ENCODE results near the gene CARS1.

The CARS1 gene

DNA sequence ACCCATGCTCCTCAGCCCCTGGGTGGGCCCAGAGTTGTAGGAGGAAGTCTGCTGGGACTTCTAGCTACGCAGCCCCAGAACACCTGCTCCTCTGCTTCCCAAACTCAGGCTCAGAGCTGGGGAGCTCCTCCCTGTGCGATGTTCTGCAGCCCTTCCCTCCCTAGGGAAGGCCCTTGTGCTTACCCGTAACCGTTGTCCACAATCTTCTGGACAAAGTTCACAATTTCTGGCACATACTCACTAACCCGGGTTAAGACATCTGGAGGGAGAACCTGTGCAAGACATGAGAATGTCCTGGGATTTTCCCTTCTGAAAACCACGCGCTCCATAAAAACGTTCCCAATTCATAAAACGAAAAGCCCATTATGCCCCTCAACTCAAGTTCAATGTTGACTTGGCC, 28.4 kb downstream of the CARS1 start:
- no peak for DNase-seq (ENCODE audit: low read depth in 1 of 2, low spot score in 1 of 2)
- TF ChIP-seq JUND (IDR thresholded peaks at IDR 0.05; ENCODE audit: low read depth): no peak
- in situ Hi-C loops (cut with HindIII; ENCODE audit: low pct_unique_long_range_greater_than_20kb, low sequenced_read_pairs): no loop called here

DNA sequence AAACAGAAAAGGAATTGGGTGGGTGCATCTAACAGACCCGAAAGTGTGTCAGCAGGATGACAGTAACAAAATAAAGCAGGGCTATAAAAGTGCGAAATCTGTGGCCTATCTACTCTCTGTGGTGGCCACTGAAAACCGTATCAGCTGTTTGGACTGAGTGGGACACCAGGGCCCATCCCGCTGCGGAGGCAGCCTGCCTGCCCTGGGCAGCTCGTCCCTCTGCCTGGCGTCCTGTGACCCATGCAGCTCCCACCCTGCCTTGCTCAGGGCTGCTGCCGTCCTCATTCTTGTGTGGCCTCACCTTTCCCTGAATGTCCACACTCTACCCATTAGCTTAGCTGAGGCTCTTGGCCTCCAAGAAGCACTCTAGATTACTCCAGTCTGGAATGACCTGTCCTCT, 30.4 kb downstream of the CARS1 start:
- in situ Hi-C loops (cut with HindIII; ENCODE audit: low pct_unique_long_range_greater_than_20kb, low sequenced_read_pairs): no loop called here
- no peak for DNase-seq (ENCODE audit: low read depth in 1 of 2, low spot score in 1 of 2)
- TF ChIP-seq JUND (IDR thresholded peaks at IDR 0.05; ENCODE audit: low read depth): no peak

DNA sequence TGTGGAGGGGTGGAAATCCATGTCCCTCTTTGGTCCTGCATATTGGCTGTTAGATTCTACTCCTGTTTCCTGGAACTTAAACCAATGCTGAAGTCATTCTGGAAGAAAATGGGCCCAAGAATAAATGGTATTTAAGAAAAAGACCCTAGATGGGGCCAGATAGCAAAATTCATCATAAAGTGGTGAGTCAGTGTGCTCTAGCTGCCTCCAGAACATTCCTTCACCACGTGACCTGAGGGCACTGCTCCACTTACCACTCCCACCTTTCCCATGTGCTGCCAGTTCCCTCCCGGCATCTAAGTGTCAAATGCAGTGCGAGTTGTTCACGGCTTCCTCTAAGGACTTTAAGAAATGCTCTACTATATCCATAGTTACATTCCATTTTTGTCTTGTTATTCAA, 34.2 kb downstream of the CARS1 start:
- TF ChIP-seq JUND (IDR thresholded peaks at IDR 0.05; ENCODE audit: low read depth): no peak
- in situ Hi-C loops (cut with HindIII; ENCODE audit: low pct_unique_long_range_greater_than_20kb, low sequenced_read_pairs): no loop called here
- DNase-seq (ENCODE audit: low read depth in 1 of 2, low spot score in 1 of 2): no peak

DNA sequence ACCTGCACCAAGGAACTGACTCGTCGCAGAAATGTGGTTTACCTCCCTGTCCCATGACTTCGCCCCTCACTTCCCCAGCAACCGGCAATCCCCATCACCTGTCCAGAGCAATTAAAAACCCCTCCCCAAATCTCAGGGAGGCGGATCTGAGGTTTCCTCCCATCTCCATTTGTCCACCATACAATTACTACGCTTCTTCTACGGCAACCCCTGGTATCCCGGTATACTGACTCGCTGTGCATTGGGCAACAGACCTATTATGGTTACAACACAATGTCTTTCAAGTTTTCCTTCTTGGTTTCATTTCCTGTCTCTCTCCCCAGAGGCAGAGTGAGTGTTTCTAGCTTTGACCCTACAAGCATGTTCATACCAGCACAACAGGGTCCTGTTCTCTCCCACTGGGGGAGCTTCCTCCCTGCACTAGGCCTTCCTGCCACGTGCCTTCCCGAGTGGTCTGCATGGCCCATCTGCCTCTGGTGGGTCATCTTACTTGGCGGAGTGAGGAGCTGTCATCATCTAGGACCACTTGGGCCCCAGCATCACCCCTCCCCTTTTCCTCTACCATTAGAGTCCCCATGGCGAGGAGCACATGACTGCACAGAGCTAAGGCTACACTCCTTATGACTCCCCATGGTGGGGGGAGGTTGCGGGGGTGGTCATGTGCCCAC, 34.8 kb downstream of the CARS1 start:
- no peak for DNase-seq (ENCODE audit: low read depth in 1 of 2, low spot score in 1 of 2)
- in situ Hi-C loops (cut with HindIII; ENCODE audit: low pct_unique_long_range_greater_than_20kb, low sequenced_read_pairs): no loop called here
- no peak for TF ChIP-seq JUND (IDR thresholded peaks at IDR 0.05; ENCODE audit: low read depth)

DNA sequence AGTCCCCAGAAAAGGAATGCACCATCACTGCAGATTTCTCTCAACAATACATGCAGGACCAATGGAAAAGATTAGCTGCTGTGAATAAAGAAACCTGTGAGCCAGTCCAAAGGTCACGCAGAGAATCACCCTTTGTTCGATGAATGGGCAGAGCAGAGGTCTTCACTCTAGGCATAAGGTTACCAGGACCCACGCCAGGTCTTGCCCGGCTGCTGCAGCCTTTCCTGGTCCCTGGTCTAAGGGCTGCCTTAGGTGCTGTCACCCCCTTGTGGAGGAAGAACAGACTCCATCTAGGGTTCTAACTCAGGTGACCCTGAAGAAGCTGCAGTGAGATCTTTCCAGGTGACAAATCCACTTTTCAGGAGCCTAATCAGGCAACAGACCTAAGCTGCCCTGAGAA, 36.1 kb downstream of the CARS1 start:
- DNase-seq (ENCODE audit: low read depth in 1 of 2, low spot score in 1 of 2): peak; percentile 64 to 71
- in situ Hi-C loops (cut with HindIII; ENCODE audit: low pct_unique_long_range_greater_than_20kb, low sequenced_read_pairs): no loop called here
- no peak for TF ChIP-seq JUND (IDR thresholded peaks at IDR 0.05; ENCODE audit: low read depth)

DNA sequence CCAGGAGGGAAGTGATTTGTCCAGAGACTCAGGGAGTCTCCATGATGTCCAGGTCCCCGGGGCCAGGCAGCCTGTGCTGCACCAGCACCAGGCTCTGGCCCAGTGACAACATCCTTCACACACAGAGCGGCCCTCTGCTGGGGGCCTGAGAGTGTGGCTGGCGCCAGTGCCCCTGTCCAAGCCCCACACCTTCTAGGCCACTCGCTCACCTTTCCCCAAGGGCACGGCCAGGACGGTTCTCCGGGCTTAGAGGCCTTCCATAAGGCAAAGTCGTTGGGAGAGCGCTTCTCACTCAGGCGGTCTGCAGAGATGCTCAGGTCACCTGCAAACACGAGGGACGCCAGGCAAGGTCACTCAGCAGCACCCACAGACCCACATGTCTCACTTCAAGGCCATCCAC, 37.2 kb downstream of the CARS1 start:
- TF ChIP-seq JUND (IDR thresholded peaks at IDR 0.05; ENCODE audit: low read depth): no peak
- DNase-seq (ENCODE audit: low read depth in 1 of 2, low spot score in 1 of 2): no peak
- in situ Hi-C loops (cut with HindIII; ENCODE audit: low pct_unique_long_range_greater_than_20kb, low sequenced_read_pairs): no loop called here

DNA sequence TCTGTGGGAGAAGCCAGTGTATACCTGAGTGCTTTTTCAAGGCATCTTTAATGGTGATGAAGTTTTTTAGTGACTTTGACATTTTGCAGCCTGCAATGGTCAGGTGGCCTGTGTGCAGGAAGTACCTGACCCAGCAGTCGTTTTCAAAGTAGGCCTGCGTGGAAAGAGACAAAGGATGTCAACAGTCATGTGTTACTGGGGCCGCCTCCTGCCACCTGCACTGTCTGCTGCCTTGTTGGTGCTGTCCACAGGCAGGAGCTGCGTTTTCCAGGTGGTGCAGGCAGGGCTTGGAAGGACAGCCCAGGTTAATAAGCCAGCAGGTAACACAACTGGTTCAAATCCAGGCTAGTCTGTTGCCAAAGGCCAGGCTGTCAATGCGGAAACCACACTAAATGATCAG, 38.6 kb downstream of the CARS1 start:
- in situ Hi-C loops (cut with HindIII; ENCODE audit: low pct_unique_long_range_greater_than_20kb, low sequenced_read_pairs): no loop called here
- TF ChIP-seq JUND (IDR thresholded peaks at IDR 0.05; ENCODE audit: low read depth): no peak
- no peak for DNase-seq (ENCODE audit: low read depth in 1 of 2, low spot score in 1 of 2)

DNA sequence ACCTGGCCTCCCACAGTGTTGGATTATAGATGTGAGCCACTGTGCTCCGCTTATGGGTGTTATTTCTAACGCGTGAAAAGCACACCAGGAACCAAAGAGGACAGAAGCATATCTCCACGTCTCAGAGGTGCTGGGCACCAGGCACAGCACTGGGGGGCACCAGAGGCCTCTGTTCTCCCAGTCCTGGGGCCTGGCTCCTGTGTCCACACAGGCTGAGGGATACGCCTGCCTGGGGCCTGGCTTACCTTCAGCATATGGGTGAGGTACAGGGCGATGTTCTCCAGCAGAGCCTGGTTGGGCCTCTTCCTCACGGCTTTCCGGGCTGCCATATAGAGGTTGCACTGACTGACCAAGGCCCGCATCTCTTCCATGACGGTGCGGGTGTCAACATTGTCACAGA, 40.4 kb downstream of the CARS1 start:
- no peak for DNase-seq (ENCODE audit: low read depth in 1 of 2, low spot score in 1 of 2)
- TF ChIP-seq JUND (IDR thresholded peaks at IDR 0.05; ENCODE audit: low read depth): no peak
- in situ Hi-C loops (cut with HindIII; ENCODE audit: low pct_unique_long_range_greater_than_20kb, low sequenced_read_pairs): no loop called here

DNA sequence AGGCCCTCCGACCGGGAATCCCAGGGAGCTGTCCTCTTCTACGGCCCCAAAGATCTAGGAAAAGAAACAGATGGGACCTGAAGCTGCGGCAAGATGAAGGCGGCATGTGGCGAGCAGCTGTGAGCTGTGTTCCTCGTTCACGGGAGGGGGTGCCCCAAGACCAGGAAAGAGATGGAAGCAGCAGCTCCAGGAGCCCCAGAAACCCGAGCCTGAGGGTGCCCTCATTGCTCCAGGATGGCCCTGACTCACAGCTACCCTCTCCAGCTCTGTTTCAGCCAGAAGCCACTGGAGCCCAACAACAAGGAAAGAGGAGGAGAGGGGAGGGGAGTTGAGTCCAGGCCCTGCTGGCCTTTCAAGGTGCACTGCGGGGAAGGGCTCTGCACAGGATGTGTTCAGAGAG, 41.4 kb downstream of the CARS1 start:
- in situ Hi-C loops (cut with HindIII; ENCODE audit: low pct_unique_long_range_greater_than_20kb, low sequenced_read_pairs): no loop called here
- no peak for DNase-seq (ENCODE audit: low read depth in 1 of 2, low spot score in 1 of 2)

DNA sequence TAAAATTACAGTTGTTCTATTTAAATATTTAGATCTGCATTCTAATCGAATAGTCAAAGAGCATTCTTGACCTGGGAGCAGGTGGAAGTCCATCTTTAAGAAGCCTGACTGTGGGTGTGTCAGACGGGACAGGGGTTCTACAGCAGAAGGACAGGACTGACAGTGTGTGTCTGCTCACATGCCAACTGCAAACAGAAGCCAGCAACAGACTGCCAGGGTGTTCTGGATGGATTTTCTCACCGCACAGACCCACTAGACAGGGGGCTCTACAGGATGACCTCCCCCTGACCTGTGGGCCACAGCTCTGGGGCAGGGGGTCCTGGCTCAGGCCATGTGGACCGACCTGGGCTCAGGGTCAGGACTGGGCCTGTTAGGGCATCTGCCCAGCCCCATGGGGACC, 42.3 kb downstream of the CARS1 start:
- no peak for DNase-seq (ENCODE audit: low read depth in 1 of 2, low spot score in 1 of 2)
- in situ Hi-C loops (cut with HindIII; ENCODE audit: low pct_unique_long_range_greater_than_20kb, low sequenced_read_pairs): no loop called here
- TF ChIP-seq JUND (IDR thresholded peaks at IDR 0.05; ENCODE audit: low read depth): no peak

More for the DNA sequence above, 41.4 kb downstream of the CARS1 start:
- TF ChIP-seq JUND (IDR thresholded peaks at IDR 0.05; ENCODE audit: low read depth): no peak

DNA sequence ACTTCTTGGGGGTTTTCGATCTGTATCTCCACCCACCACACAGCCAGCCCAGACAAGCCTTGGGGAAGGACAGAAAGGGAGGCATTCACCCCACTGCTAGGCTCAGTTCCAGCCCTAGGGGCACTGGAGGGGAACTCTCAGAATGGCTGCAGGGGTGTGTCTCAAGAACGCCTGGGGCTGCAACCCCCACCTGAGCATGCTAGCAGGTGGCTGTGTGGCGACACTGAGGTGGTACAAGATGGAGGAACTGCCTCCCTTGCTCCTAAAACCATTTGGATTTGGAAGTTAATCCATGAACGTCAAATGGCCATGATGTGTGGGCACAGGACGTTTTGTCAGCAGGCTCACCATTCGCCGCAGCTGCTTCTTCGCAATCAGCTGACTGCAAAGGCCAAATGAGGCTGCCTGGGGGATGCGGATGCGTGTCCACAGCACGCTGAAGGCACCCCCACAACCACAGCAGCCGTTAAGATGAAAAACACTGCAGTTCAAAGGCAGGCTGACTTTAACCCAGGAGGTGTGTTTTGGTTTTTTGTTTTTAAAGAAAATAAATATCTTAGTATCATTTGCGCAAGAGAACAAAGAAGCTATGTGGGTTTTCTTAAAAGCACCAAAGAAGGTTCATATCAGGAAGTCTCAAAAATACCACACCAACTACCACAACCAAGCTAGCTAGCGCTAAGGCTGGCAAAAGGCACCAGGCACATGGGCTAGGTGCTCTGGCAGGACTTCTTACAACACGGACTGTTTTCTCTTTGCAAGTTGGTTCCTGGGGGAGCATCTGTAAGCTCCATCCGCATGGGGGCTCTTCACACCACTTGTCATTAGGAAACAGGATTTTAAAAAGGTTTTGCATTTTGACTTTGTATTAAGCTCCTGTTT, 42.9 kb downstream of the CARS1 start:
- no peak for TF ChIP-seq JUND (IDR thresholded peaks at IDR 0.05; ENCODE audit: low read depth)
- in situ Hi-C loops (cut with HindIII; ENCODE audit: low pct_unique_long_range_greater_than_20kb, low sequenced_read_pairs): no loop called here
- DNase-seq (ENCODE audit: low read depth in 1 of 2, low spot score in 1 of 2): no peak

DNA sequence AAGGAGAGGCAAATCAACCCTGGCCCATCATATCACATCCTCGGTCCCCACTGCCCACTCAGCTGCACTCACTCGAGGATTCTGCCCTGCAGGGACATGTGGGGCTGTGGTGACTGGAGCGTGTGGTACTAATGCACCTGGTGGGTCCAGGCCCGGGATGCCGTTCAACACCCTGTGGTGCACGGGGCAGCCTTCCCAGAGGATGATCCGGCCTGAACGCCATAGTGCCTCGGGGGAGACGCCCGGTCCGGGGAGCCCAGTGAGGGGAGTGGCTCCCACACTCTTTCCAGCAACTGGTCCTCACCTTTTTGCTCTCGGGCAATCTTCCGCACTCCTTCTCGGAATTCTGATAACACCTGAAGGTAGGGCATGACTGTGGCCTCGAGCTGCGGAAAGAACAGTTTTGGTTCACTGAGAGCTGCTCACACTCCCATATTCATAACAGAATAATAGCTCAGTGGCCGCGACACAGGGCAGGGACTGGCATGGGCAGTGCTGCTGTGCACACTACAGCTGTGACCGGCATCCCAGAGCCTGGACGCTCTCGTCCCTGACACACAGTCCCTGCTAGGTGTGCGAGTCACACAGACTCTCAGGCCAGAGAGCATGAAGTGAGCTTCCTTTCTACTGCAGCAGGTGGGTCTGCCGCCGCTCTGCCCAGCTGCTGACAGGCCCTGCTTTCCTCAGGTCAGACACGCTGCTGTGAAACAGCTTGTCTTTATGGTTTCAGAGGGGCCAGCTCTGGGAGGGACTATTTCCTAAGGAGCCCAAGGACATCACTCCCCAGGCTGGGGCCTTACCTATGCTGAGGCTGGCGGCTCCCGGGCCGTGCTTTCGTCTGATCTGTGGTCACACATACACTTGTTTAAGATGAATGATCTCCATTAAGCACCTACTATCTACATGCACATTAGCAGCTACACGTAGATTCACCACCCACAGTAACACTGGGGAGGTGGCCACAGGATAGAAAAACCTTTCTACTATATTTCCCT, 45.0 kb downstream of the CARS1 start:
- no peak for DNase-seq (ENCODE audit: low read depth in 1 of 2, low spot score in 1 of 2)
- TF ChIP-seq JUND (IDR thresholded peaks at IDR 0.05; ENCODE audit: low read depth): no peak
- in situ Hi-C loops (cut with HindIII; ENCODE audit: low pct_unique_long_range_greater_than_20kb, low sequenced_read_pairs): no loop called here
